NCI-H510A (cell line): ENCODE results near the gene USP36.
A peak's percentile ranks its signal among the peaks of the same experiment; 100 is the strongest.

Experiments used
- DNase-seq: peaks from one replicate; lab custom pipeline; 2025; lab: John Stamatoyannopoulos, UW

USP36 gene

DNA sequence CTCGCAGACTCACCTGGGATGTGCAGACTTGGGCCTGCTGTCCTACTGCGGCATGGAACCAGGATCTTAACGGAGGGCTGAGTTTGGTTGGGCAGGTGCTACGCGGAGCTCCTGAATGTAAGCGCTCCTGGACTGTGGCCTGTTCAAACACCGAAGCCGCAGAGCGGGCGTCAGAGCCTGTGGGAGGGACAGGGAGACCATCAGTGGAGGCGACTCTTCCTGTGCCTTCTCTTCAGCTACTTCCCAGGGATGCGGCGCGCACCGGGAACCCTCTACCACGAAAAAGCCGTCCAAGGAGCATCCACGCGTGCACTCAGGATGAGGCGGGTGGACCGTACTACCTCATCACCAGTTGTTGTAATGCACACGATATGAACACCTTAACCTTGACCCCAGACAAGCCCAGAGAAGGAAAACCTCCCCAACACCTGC lies 2.0 kb downstream of the USP36 start:
- DNase-seq, result peak; percentile 52

DNA sequence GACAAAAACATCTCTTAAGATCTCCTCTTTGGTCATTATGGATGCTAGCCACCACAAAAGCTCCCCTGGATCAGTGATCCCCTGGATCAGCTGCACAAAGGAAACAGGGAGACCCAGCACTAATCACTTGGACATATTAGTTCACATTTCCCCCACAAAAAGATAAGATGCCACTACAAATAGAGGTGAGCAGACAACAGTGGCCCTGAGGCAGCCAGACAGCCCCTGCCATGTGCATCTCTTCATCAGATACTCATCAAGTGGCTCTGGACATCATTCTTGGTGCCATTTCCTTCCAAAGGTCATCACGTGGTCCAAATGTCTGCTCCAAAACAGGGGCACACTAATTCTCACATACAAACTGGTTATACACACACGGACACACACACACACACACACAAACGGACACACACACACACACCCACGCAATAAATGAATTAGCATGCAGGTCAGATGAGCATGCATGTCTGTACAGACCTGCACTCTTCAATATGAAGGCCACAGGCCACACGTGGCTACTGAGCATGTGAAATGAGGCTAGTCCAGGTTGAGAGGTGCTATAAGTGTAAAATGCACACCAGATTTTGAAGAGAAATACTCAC lies 4.1 kb downstream of the USP36 start:
- no peak for DNase-seq

GRCh38 chr17:78834571-78834970 lies 6.0 kb downstream of the USP36 start:
- DNase-seq, result no peak

- no peak for DNase-seq
Observed at GRCh38 chr17:78832541-78832810, 8.1 kb downstream of the USP36 start.

DNA sequence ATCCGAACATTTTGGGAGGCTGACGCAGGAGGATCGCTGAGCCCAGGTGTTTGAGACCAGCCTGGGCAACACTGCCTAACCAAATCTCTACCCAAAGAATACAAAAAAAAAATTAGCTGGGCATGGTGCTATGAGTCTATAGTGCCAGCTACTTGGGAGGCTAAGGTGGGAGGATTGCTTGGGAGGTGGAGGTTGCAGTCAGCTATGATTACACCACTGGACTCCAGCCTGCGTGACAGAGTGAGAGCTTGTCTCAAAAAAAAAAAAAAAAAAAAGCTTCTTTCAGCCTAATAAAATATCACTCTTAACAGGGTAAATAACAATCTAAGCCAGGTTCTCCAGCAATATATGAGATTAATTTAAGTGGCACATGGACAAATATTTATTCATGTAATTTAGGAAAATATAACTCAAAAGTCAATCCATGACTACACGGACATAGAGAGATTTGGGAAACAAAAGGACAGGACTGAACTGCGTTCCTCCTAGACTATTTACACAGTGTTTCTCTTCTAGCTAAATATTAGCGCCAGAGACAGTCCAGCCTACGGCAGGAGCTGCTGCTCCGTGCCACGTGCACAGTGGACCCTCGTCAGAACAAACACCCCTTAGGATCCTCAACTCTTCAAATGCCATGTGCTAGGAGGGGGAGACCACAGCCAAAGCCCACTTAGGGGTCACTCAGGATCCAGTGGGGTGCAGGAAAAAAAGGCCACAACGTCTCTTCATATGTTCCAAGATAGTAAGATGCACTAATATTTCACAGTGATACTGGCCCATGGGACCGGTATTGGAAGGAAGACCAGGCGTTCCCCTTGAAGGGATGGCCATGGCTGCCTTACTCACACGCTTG lies 8.7 kb downstream of the USP36 start:
- DNase-seq, result no peak

- DNase-seq, result no peak
Observed at GRCh38 chr17:78829477-78829876, 11.1 kb downstream of the USP36 start.

GRCh38 chr17:78828470-78829185 lies 12.0 kb downstream of the USP36 start:
- DNase-seq, result no peak

- DNase-seq, result no peak
Observed at GRCh38 chr17:78826836-78827509, 13.6 kb downstream of the USP36 start.

DNA sequence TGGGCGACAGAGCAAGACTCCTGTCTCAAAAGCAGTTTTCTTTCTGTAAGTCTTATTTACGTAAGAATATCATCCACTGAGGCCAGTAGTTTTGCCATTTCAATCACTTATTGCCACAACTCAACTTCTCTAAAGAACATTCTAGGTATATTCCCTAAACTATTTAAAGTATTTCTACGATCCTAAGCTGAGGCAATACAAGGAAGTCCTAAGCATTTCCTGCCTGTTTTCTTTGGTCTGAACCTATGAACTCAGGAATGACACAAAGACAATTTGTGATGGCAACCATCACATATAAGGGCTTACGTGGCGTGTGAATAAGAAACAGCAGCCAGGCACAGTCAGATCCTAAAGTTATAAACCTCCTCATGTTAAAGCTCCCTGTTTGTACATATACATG lies 14.2 kb downstream of the USP36 start:
- no peak for DNase-seq

- no peak for DNase-seq
Observed at GRCh38 chr17:78825696-78826095, 14.9 kb downstream of the USP36 start.

- no peak for DNase-seq
Observed at GRCh38 chr17:78824240-78824639, 16.4 kb downstream of the USP36 start.

- DNase-seq, result no peak
Observed at GRCh38 chr17:78823282-78824046, 17.1 kb downstream of the USP36 start.

- DNase-seq, result no peak
Observed at GRCh38 chr17:78822552-78822951, 18.1 kb downstream of the USP36 start.

DNA sequence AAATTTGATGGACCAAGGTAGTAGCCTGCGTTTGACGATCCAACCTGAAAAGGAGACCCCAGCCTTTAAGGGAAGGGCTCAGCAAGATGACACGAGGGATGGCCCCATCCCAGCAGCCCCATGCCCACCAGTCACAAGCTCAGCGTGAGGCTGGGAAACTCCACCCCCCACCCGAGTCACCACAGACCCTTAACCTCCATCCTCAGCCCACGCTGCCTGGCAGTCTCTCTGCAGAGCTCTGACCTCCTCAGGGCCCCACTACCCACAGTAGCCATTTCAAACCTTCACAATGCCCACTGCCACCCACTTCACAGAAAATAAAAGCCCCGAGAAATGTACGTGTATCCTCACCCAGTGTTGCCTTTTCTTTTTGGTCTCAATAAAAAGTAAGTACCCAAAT lies 18.7 kb downstream of the USP36 start:
- no peak for DNase-seq

- no peak for DNase-seq
Observed at GRCh38 chr17:78820841-78821240, 19.8 kb downstream of the USP36 start.

GRCh38 chr17:78819806-78820792 lies 20.5 kb downstream of the USP36 start:
- DNase-seq, result no peak

GRCh38 chr17:78819402-78819801 lies 21.2 kb downstream of the USP36 start:
- no peak for DNase-seq

DNA sequence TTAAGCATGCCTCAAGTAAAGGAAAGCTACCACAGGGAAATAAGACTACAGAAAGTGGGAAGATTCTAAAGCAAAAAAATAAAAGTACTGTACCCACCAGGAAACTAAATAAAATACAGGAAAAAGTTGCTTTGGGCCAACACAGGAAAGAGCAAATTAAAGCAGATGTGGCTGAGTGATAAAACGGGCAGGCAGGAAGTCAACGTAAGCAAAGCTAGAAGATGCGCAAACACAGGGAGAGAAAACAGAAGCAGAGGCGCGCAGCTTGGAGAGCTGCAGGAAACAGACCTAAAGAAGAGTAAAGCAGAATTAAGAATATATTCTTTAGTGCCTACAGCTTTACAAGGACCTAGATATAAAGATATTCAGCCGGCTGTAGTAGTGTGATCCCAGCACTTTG lies 21.7 kb downstream of the USP36 start:
- DNase-seq, result no peak

- DNase-seq, result no peak
Observed at GRCh38 chr17:78818152-78818846, 22.3 kb downstream of the USP36 start.

GRCh38 chr17:78817123-78817522 lies 23.5 kb downstream of the USP36 start:
- no peak for DNase-seq
